SK-N-SH (cell line): ENCODE results near the gene ARHGEF28. TPM values are rescaled to one million over a fixed set of nuclear protein-coding genes. Genes with fewer than 3 reads are reported as not detected.

Source experiments
- CTCF ChIA-PET: fragments of 300-600, 350-600 bp; formaldehyde crosslinking; extraction: SDS; loops from one replicate; lab custom pipeline; 2021; lab: Yijun Ruan, JAX
- POLR2A ChIA-PET: fragments of 350-600 bp; sonication (Branson Sonifier 250); formaldehyde crosslinking; extraction: SDS; loops from one replicate; lab custom pipeline; 2020; ENCODE audit warnings: antibody characterized with exemption, inconsistent platforms; lab: Yijun Ruan, JAX
- DNase-seq: peaks from one replicate; pipeline ENCODE4 v3.0.0; 2012
- H2AFZ ChIP-seq: fragments of 200-600 bp; sonication (generic); 2 replicates; pipeline ENCODE4 v1.8.1; 2016; ENCODE audit warnings: antibody characterized with exemption, mild to moderate bottlenecking, low read depth
- H3F3A ChIP-seq: fragments of 200-600 bp; sonication (generic); replicated peaks from 2 replicates; pipeline ENCODE3; 2016; ENCODE audit warnings: antibody characterized with exemption, mild to moderate bottlenecking; ENCODE audit not compliant: insufficient read depth
- H3K27ac ChIP-seq, 2 experiments: fragments of 200-500 bp in 1 of 2; fragments of 200-600 bp in 1 of 2; sonication (Bioruptor generic) in 1 of 2; sonication (generic), shearing (Covaris generic) in 1 of 2; 2 replicates each; pipeline versions ENCODE4 v1.5.1 to v1.6.1; 2014 to 2016; ENCODE audit warnings: low read depth in 2 of 2, inconsistent platforms in 1 of 2, low read length in 1 of 2, mild to moderate bottlenecking in 1 of 2, mixed read lengths in 1 of 2
- H3K27me3 ChIP-seq: fragments of 200-600 bp; sonication (generic), shearing (Covaris generic); 2 replicates; pipeline ENCODE4 v1.6.1; 2016; ENCODE audit warnings: mixed run types; ENCODE audit not compliant: insufficient read depth
- H3K36me3 ChIP-seq, 2 experiments: fragments of 200-500 bp in 1 of 2; fragments of 200-600 bp in 1 of 2; sonication (Bioruptor generic) in 1 of 2; sonication (generic) in 1 of 2; replicated peaks in 1 of 2; 2 replicates each; pipeline versions ENCODE3 to v1.5.1; 2014 to 2016; ENCODE audit warnings: low read length in 1 of 2, mild to moderate bottlenecking in 1 of 2; ENCODE audit not compliant: insufficient read depth in 2 of 2, control insufficient read depth in 1 of 2
- H3K4me1 ChIP-seq, 2 experiments: fragments of 200-500 bp in 1 of 2; fragments of 200-600 bp in 1 of 2; sonication (Bioruptor generic) in 1 of 2; sonication (generic), shearing (Covaris generic) in 1 of 2; 2 replicates each; pipeline versions ENCODE4 v1.5.1 to v1.6.1; 2014 to 2016; ENCODE audit warnings: low read depth in 1 of 2, low read length in 1 of 2, mixed run types in 1 of 2; ENCODE audit not compliant: insufficient read depth in 2 of 2, control insufficient read depth in 1 of 2
- H3K4me2 ChIP-seq: fragments of 200-600 bp; sonication (generic), shearing (Covaris generic); 2 replicates; pipeline ENCODE4 v1.6.1; 2017; ENCODE audit warnings: mixed run types
- H3K4me3 ChIP-seq, 2 experiments: fragments of 200-500 bp in 1 of 2; fragments of 200-600 bp in 1 of 2; sonication (Bioruptor generic) in 1 of 2; sonication (generic), shearing (Covaris generic) in 1 of 2; 2 replicates each; pipeline versions ENCODE4 v1.5.1 to v1.8.1; 2014 to 2016; ENCODE audit warnings: low read depth in 2 of 2, inconsistent platforms in 1 of 2, low read length in 1 of 2, mild to moderate bottlenecking in 1 of 2, mixed read lengths in 1 of 2, moderate library complexity in 1 of 2
- H3K79me2 ChIP-seq: fragments of 200-600 bp; sonication (generic); 2 replicates; pipeline ENCODE4 v1.8.1; 2017; ENCODE audit warnings: mild to moderate bottlenecking; ENCODE audit not compliant: insufficient read depth
- H3K9ac ChIP-seq: fragments of 200-600 bp; sonication (generic); 2 replicates; pipeline ENCODE4 v1.6.1; 2017; ENCODE audit warnings: mixed run types
- H3K9me2 ChIP-seq: fragments of 200-600 bp; sonication (generic); 2 replicates; pipeline ENCODE4 v1.6.1; 2017; ENCODE audit warnings: mixed run types
- H3K9me3 ChIP-seq: fragments of 200-600 bp; sonication (generic); 2 replicates; pipeline ENCODE4 v1.6.1; 2017; ENCODE audit warnings: mixed run types, mild to moderate bottlenecking, moderate library complexity
- H4K20me1 ChIP-seq: fragments of 200-600 bp; sonication (generic); 2 replicates; pipeline ENCODE4 v1.6.1; 2017; ENCODE audit warnings: mild to moderate bottlenecking, mixed run types; ENCODE audit not compliant: insufficient read depth
- CHD2 ChIP-seq: fragments of 150-350 bp; IDR thresholded peaks from 2 replicates; pipeline ENCODE4 v1.6.1; 2018; ENCODE audit warnings: low read length; ENCODE audit not compliant: partially characterized antibody
- EP300 ChIP-seq, 2 experiments: IDR thresholded peaks; 2 replicates each; pipeline versions ENCODE4 v1.4.0 to v1.6.1; 2012; ENCODE audit warnings: borderline replicate concordance in 1 of 2, low read depth in 1 of 2, low read length in 1 of 2
- FOSL2 ChIP-seq: IDR thresholded peaks from 2 replicates; pipeline ENCODE4 v1.4.0; 2012; ENCODE audit warnings: low read depth, mild to moderate bottlenecking, moderate library complexity, borderline replicate concordance
- GABPA ChIP-seq: IDR thresholded peaks from 2 replicates; pipeline ENCODE4 v1.4.0; 2012; ENCODE audit warnings: low read depth, mild to moderate bottlenecking
- NFIC ChIP-seq: IDR thresholded peaks from 2 replicates; pipeline ENCODE4 v1.4.0; 2012; ENCODE audit warnings: borderline replicate concordance
- PBX3 ChIP-seq: IDR thresholded peaks from 2 replicates; pipeline ENCODE4; 2012
- SMC3 ChIP-seq: IDR thresholded peaks from 2 replicates; pipeline ENCODE4 v1.6.1; 2012; ENCODE audit warnings: low read depth, low read length, improper control_type of control experiment
- TCF12 ChIP-seq: IDR thresholded peaks from 2 replicates; pipeline ENCODE4 v1.4.0; 2012
- WGBS: methylation state at CpG from one replicate; pipeline ENCODE4 v1.1.6; 2017; ENCODE audit warnings: low lambda C conversion rate; 5-methylcytosine and 5-hydroxymethylcytosine counted together
- polyA plus RNA-seq, 3 experiments: library from polyadenylated mRNA; depleted of rRNA; stranded (reverse); fragments of >200 nt; gene quantifications; 2 replicates each; pipeline ENCODE4 v1.2.3, GENCODE V29; 2012
- TF ChIP-seq, protein P1 (sequence below): IDR thresholded peaks from 2 replicates; pipeline ENCODE4 v1.6.1; 2012; ENCODE audit warnings: mild to moderate bottlenecking, low read depth, low read length, moderate library complexity

The ARHGEF28 gene
- polyA plus RNA-seq, 1 of the 3 experiments (the other 2 are of a cell fraction): 4.2 TPM

DNA sequence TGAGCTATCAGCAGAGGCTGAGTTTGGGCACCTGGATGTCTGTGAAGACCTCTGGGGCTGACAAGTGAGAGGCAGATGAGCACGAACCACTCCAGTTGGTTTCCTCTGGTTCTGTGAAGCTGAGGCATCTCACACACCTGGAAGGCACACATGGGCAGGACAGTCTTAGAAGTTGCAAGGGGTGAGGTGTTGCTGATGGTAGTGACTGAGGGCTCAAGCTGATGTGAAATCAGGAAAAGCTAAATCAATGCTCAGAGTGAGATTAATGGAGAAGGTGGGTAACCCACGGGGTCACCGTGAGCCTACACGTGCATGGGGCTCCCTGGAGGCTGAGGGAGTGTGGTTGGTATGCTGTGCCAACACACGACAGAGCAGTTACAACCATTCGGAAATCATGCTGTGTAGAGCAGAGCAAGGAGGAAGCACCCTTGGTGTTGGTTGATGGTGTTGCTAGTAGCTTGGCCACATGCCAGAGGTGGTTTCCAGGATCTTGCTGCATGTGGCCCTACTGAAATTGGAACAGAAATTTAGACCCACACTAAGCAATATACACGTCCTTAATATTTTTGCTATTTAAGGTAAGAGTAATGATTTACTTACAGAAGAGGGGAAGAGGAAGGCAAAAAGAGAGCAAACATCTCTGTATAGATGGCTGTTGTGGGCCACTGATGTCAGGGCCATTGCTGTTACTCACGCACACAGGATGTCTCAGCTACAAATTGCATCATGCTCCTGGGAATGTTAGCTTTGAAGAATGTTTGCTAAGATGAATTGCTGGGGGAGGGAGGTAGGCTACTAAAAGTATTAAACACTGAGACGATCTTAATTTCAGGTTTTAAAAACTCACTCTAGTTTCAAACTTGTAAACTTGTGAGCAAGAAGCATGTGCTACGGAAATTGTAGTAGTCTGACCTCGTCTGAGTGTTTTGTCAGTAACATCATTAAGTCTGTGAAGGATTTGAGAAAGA is 170.5 kb downstream of the ARHGEF28 start:
- H2AFZ ChIP-seq: peak overlapping the region; percentile 61
- no peak for DNase-seq

More for the DNA sequence above, 170.5 kb downstream of the ARHGEF28 start:
- H3K36me3 ChIP-seq: peaks cover 0 to 6% of the 10 kb centered on the region in 2 experiments
- no peaks in the 10 kb centered on the region for H3K9me2 ChIP-seq
- peak overlapping the region in 1 of 2 experiments; percentile 67; a peak in 3 of 4 replicates for H3K27ac ChIP-seq
- H3K4me3 ChIP-seq: no peak overlapping the region
- H4K20me1 ChIP-seq: no peaks in the 10 kb centered on the region
- H3K9ac ChIP-seq: peak overlapping the region; percentile 39; the same call in 1 of the 2 replicates
- no peaks in the 10 kb centered on the region for H3K9me3 ChIP-seq
- peaks cover 3% of the 10 kb centered on the region for H3F3A ChIP-seq
- 69% methylated on average over 11 of the region's 11 CpGs for WGBS
- CTCF ChIA-PET: interaction anchor here (1.1 to 16.5 kb wide), 6 partner anchors 9 to 270 kb away, joined by 3 to 398 read pairs (median 4); no protein-coding TSS in a partner anchor
- no peaks in the 10 kb centered on the region for H3K27me3 ChIP-seq
- POLR2A ChIA-PET: no interaction called here
- no peaks in the 10 kb centered on the region for H3K79me2 ChIP-seq
- no peak overlapping the region for H3K4me2 ChIP-seq
- peaks cover 3 to 10% of the 10 kb centered on the region in 2 experiments; a peak in 3 of 4 replicates for H3K4me1 ChIP-seq
- peak; percentile 39; the same call in 1 of the 2 replicates for TF ChIP-seq FOSL2
- no peak for TF ChIP-seq CHD2
- TF ChIP-seq SMC3: no peak
- peak; percentile 60 for TF ChIP-seq NFIC
- peak; percentile 50; the same call in 1 of the 2 replicates for TF ChIP-seq TCF12
- 0 out of 2 replicates have a peak, but pooled peaks have one; percentile 12 for TF ChIP-seq PBX3
- peak in 1 of 2 experiments; percentile 50; a peak in 1 of 4 replicates for TF ChIP-seq EP300 (IDR thresholded peaks at IDR 0.05; ENCODE audit: borderline replicate concordance in 1 of 2, low read depth in 1 of 2, low read length in 1 of 2)
- TF ChIP-seq, protein P1, sequence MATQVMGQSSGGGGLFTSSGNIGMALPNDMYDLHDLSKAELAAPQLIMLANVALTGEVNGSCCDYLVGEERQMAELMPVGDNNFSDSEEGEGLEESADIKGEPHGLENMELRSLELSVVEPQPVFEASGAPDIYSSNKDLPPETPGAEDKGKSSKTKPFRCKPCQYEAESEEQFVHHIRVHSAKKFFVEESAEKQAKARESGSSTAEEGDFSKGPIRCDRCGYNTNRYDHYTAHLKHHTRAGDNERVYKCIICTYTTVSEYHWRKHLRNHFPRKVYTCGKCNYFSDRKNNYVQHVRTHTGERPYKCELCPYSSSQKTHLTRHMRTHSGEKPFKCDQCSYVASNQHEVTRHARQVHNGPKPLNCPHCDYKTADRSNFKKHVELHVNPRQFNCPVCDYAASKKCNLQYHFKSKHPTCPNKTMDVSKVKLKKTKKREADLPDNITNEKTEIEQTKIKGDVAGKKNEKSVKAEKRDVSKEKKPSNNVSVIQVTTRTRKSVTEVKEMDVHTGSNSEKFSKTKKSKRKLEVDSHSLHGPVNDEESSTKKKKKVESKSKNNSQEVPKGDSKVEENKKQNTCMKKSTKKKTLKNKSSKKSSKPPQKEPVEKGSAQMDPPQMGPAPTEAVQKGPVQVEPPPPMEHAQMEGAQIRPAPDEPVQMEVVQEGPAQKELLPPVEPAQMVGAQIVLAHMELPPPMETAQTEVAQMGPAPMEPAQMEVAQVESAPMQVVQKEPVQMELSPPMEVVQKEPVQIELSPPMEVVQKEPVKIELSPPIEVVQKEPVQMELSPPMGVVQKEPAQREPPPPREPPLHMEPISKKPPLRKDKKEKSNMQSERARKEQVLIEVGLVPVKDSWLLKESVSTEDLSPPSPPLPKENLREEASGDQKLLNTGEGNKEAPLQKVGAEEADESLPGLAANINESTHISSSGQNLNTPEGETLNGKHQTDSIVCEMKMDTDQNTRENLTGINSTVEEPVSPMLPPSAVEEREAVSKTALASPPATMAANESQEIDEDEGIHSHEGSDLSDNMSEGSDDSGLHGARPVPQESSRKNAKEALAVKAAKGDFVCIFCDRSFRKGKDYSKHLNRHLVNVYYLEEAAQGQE: 0 out of 2 replicates have a peak, but pooled peaks have one; percentile 24
- TF ChIP-seq GABPA: no peak
